Stimulated activated CD8-positive, alpha-beta memory T cell treated with anti-CD3 and anti-CD28 coated beads, Interleukin-7, amount 100 ng/mL, for 48 hours (primary cell): ENCODE results near the gene FAM9C.
"Not testable (repeated sequence)": the region's sequence is repeated elsewhere in the genome, so short reads cannot be mapped to it uniquely, and the experiment has no call there.

ENCODE experiments used
- DNase-seq, 2 donors: peaks; one replicate each; pipeline ENCODE4 v3.0.0-alpha.2; 2020; ENCODE audit warnings: low read depth in 1 of 2; ENCODE audit errors: extremely low read depth in 1 of 2

Gene FAM9C

GRCh38 chrX:13044441-13044840 lies at the start of gene FAM9C:
FAM9C (minus strand) TSS chrX:13044620; CDS start chrX:13043789, 831 bp downstream.
- DNase-seq, result no peak

GRCh38 chrX:13093529-13094140 lies 49.2 kb upstream of the FAM9C start:
- DNase-seq, result no peak

GRCh38 chrX:13092455-13092941 lies 48.1 kb upstream of the FAM9C start:
- DNase-seq, result peak; percentile 55 to 70

DNA sequence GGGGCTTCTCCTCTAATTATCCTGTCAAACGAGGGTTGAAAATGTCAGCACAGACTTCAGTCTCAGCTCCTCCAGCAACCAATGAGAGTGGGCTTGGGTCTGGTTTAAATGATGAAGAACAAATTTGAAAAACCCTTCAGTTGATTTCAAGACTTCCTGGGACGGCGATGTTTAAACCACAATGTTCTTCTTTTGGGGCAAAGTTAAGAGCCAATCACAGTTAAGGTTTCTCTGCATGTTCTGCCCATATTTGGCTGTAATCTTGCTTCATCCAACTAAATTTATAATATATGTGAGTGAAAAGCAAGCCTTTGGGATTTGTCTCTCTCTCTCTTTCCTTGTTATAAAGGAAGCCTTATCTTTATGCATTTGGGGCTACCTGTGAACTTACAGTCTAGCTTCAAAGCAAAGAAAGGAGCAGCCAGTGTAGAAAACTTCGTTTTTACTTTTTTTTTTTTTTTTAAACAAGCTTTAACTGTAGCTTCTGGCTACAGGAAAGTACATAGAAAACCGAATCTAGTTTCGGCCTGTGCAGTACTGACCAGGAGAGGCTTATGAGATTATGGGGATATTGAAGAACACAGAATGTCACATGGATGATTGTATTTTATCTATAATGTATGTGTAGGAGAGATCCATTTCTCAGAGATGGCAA lies 46.8 kb upstream of the FAM9C start:
- no peak for DNase-seq

DNA sequence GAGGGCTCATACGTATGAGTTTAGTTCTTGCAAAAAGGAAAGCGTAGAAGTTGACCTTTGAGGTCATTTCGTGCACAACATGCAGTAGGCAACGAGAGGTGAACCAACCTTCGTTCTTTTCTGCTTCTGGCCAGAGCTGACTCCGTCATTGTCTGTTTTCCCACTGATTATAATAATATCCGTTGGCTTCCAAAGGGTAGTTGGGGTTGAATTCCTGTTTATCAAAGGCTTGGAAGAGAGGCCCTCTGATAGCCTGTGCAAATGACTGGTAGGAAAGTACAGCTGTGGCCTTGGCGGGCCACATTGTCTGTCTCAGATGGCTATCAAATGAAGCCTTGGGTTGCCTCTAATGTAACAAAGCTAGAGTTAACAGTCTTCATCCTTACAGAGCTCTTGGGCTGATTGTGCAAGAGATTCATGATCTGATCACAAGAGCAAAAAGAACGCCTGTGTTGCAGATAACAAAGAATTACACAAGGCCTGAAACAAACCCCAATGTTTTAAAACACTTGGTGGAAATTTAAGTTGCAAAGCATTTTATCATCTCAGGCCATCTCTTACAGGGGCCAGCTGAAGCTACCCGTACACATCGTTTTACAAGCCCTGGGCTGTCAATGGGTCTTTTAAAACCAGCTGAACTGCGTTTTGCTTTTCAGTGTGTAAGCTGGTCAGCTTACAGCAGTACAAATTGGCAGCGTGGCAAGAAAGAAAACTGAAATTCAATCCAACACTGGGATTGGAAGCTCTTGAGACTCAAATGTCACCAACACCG lies 46.1 kb upstream of the FAM9C start:
- DNase-seq, result no peak

GRCh38 chrX:13090027-13090338 lies 45.6 kb upstream of the FAM9C start:
- no peak for DNase-seq

- DNase-seq, result no peak
Measured at GRCh38 chrX:13088156-13088487, 43.7 kb upstream of the FAM9C start.

GRCh38 chrX:13087322-13088155 lies 43.1 kb upstream of the FAM9C start:
- DNase-seq, result peak in 1 of 2 donors; percentile 60

DNA sequence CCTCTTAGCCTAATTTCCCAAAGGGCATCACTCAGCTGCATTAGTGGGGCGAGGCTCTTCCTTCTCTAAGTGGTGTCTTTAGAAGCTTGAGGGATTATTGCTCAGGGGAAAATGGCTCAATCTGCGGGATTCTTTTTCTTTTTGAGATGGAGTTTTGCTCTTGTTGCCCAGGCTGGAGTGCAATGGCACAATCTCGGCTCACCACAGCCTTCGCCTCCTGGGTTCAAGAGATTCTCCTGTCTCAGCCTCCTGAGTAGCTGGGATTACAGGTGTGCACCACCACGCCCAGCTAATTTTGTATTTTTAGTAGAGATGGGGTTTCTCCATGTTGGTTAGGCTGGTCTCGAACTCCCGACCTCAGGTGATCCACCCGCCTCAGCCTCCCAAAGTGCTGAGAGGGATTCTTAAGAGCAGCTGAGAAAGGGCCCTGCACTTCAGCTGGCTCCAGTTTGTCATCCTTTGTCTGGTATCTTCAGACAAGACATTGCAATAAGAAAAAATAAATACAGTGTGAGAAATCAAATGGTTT lies 42.4 kb upstream of the FAM9C start:
- DNase-seq, result not testable (repeated sequence)

DNA sequence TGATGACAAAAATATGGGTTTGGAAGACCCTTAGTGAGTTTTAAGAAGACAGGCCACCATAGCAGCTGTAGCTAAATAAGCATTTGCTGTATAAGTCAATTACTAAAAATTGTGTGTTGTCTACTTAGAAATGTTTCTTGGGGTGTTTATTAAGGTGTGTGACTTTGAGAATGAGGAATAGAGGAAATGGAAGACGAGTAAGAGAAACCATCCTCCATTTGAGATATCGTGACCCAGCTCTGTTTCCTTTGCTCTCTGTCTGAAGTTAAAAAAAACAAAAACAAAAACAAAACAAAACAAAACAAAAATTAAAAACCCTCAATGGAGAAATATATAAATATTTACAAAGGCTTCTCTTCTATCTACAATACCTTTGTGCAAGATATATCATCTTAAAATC lies 41.7 kb upstream of the FAM9C start:
- DNase-seq, result no peak

- no peak for DNase-seq
Measured at GRCh38 chrX:13085526-13085925, 41.1 kb upstream of the FAM9C start.

- DNase-seq, result no peak
Measured at GRCh38 chrX:13084611-13085010, 40.2 kb upstream of the FAM9C start.

GRCh38 chrX:13083755-13084326 lies 39.4 kb upstream of the FAM9C start:
- not testable (repeated sequence) for DNase-seq

- DNase-seq, result no peak
Measured at GRCh38 chrX:13082206-13083065, 38.0 kb upstream of the FAM9C start.

DNA sequence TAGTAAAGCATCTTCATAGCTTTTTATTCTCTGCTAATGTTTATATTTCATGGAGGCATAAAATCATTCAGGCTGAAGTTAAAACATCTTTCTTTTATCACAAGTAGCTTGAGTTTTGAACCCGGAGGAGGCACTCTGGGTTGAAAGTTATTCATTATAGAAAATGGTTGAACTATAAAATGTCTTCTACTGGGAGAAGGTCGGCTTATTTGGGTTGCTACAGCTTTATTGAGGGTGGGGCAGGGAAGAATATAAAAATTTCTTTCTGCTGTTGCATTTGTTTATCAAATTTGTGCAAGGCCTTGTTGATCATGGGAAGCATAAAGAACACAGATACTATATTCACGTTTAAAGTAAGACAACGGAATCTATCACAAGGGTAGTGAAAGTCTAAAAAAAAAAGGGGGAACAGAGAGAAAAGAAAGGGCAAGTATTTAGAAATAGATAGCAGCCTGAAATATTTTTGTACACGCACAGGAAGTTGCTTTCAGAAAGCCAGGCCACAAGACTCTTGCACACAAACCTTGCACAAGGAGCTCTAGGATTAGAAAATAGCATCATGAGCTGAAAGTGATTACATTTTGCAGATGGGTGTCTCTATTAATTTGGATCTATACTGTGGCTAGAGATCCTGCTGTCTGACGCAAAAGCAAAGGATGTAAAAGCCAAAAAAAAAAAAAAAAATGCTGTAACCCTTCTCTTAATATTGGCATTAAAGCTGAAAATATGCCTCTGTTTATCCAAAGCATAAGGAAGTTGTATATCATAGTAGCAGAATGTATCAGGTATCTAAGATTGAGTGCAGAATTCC lies 37.2 kb upstream of the FAM9C start:
- DNase-seq, result no peak

- DNase-seq, result no peak
Measured at GRCh38 chrX:13080128-13080795, 35.8 kb upstream of the FAM9C start.

- no peak for DNase-seq
Measured at GRCh38 chrX:13078739-13079444, 34.5 kb upstream of the FAM9C start.

- peak in 1 of 2 donors; percentile 40 for DNase-seq
Measured at GRCh38 chrX:13077168-13077567, 32.7 kb upstream of the FAM9C start.
